GM23248 (cell line): ENCODE results near the gene PTPN21.

ENCODE experiments used
- EZH2 ChIP-seq: fragments of 200-600 bp; sonication (generic); IDR thresholded peaks from 2 replicates; pipeline ENCODE4 v1.6.1; 2018; ENCODE audit warnings: antibody characterized with exemption, mild to moderate bottlenecking; ENCODE audit not compliant: insufficient read depth, poor library complexity, severe bottlenecking
- EZH2phosphoT487 ChIP-seq: fragments of 200-600 bp; sonication (generic); IDR thresholded peaks from 2 replicates; pipeline ENCODE4 v1.6.1; 2018; ENCODE audit warnings: antibody characterized with exemption, moderate library complexity, mild to moderate bottlenecking, low read depth; ENCODE audit not compliant: insufficient read depth

GRCh38 chr14:88590173-88590572 is 35.4 kb upstream of the PTPN21 start:
- TF ChIP-seq EZH2phosphoT487 (no peak), EZH2 (no peak)
